ENCODE data around the gene NAP1L4.
A peak's percentile ranks its signal among the peaks of the same experiment; 100 is the strongest.

Gene NAP1L4, protein sequence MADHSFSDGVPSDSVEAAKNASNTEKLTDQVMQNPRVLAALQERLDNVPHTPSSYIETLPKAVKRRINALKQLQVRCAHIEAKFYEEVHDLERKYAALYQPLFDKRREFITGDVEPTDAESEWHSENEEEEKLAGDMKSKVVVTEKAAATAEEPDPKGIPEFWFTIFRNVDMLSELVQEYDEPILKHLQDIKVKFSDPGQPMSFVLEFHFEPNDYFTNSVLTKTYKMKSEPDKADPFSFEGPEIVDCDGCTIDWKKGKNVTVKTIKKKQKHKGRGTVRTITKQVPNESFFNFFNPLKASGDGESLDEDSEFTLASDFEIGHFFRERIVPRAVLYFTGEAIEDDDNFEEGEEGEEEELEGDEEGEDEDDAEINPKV

GRCh38 chr11:2992234-2992996 is at the start of gene NAP1L4:
TSS of gene NAP1L4 (minus strand) at chr11:2992329. CDS start at chr11:2979220, 13,109 bp downstream.
- DNase-seq = peak; percentile 98

- no peak for DNase-seq
Measured at GRCh38 chr11:3040881-3041280, 48.8 kb upstream of the NAP1L4 start.

DNA sequence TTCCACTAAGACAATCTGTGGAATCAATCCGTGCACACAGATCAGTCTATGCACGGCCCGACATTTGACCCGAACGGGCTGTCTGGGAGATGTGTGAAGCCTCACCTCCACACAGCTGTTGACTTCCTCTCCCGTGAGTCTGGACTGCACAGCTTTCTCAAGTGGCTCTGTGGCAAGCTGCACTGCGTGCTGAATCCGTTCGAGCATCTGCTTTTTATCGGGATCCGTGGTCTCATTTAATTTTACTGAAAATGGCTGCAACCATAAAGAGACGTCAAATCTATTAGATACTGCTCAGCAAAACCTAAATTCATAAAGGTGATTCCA is 45.8 kb upstream of the NAP1L4 start:
- DNase-seq = no peak

DNA sequence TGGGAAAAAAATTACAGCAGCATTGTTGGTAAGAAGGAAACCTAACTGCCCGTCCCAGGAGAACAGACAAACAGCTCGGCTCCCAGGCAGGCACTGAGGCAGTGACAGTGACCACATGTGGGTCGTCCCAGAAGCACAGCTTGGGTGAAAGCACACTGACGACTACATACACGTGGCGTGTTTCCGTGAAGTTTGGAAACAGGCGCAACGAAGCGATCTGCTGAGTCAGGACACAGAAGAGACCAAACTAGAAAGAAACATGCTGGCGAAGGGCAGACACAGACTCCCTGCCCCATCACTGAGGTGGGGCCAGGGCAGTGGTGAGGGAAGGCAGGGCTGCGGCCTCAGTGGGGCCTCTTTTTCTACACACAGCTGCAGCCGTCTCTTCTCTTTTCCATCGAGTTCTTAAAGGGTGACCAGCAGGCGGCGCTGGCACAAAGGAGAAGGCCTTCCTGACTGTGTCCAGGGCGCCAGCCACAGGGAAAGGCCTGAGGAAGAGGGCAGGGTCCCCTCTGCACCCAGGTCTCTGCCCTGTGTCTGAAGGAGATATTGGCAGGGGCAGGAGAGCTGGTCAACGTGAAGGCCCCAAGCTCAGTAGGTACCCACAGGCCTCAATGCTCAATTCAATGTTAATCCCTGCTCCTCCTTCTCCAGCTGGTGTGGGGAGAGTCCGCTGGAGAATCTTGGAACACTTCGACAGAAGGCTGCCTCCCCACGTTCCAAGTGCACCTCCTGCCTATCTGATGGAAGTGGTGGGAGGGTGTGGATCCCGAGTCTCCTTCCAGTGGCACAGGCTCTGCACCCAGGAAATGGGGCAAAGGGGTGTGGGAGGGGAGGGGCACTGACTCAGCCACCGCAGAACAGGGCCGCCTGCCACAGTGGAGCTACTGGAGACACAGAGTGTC is 45.2 kb upstream of the NAP1L4 start:
- DNase-seq = peak; percentile 40

- DNase-seq = no peak
Measured at GRCh38 chr11:3036419-3036818, 44.3 kb upstream of the NAP1L4 start.

GRCh38 chr11:3035333-3035732 is 43.2 kb upstream of the NAP1L4 start:
- no peak for DNase-seq

DNA sequence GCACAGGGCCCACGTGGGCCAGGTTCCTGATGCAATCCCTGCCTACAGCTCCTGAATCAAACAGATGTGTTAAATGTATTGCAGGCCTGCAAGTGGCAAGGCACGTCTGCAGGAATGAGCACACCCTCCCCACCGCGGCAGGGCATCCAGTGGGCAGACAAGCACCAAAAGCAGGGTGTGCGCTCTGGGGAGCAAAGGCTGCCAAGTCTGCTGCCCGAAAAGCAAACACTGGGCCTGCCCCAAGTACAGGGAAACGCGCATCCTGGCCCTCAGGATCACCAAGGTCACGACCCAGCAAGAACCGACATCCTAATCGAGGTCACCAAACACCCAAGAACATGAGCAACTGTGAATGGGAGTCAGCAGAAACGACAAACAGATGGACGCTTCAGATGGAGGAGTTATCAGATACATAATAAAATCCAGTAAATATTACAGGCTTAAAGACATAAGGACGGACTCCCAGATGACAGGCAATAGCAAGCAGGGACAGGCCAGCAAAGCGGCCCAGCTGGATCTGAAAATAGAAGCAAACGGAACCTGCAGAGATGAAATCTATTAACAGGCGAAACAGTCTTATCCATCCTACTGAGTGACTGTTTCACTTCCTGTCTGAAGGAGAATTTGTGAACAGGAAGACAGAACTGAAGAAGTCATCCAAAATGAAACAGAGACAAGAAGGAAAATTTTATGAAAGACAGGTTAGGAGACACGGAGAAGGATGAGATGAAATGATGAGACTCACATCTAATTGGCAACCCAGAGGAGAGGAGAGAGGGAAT is 38.4 kb upstream of the NAP1L4 start:
- no peak for DNase-seq

- DNase-seq = no peak
Measured at GRCh38 chr11:3028813-3029212, 36.7 kb upstream of the NAP1L4 start.

DNA sequence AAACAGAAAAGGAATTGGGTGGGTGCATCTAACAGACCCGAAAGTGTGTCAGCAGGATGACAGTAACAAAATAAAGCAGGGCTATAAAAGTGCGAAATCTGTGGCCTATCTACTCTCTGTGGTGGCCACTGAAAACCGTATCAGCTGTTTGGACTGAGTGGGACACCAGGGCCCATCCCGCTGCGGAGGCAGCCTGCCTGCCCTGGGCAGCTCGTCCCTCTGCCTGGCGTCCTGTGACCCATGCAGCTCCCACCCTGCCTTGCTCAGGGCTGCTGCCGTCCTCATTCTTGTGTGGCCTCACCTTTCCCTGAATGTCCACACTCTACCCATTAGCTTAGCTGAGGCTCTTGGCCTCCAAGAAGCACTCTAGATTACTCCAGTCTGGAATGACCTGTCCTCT is 34.7 kb upstream of the NAP1L4 start:
- DNase-seq = no peak

GRCh38 chr11:3022982-3023381 is 30.9 kb upstream of the NAP1L4 start:
- no peak for DNase-seq

GRCh38 chr11:3022300-3022967 is 30.3 kb upstream of the NAP1L4 start:
- DNase-seq = no peak

DNA sequence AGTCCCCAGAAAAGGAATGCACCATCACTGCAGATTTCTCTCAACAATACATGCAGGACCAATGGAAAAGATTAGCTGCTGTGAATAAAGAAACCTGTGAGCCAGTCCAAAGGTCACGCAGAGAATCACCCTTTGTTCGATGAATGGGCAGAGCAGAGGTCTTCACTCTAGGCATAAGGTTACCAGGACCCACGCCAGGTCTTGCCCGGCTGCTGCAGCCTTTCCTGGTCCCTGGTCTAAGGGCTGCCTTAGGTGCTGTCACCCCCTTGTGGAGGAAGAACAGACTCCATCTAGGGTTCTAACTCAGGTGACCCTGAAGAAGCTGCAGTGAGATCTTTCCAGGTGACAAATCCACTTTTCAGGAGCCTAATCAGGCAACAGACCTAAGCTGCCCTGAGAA is 29.0 kb upstream of the NAP1L4 start:
- no peak for DNase-seq

DNA sequence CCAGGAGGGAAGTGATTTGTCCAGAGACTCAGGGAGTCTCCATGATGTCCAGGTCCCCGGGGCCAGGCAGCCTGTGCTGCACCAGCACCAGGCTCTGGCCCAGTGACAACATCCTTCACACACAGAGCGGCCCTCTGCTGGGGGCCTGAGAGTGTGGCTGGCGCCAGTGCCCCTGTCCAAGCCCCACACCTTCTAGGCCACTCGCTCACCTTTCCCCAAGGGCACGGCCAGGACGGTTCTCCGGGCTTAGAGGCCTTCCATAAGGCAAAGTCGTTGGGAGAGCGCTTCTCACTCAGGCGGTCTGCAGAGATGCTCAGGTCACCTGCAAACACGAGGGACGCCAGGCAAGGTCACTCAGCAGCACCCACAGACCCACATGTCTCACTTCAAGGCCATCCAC is 27.9 kb upstream of the NAP1L4 start:
- no peak for DNase-seq

- no peak for DNase-seq
Measured at GRCh38 chr11:3018596-3018995, 26.5 kb upstream of the NAP1L4 start.

- DNase-seq = no peak
Measured at GRCh38 chr11:3016861-3017260, 24.7 kb upstream of the NAP1L4 start.

DNA sequence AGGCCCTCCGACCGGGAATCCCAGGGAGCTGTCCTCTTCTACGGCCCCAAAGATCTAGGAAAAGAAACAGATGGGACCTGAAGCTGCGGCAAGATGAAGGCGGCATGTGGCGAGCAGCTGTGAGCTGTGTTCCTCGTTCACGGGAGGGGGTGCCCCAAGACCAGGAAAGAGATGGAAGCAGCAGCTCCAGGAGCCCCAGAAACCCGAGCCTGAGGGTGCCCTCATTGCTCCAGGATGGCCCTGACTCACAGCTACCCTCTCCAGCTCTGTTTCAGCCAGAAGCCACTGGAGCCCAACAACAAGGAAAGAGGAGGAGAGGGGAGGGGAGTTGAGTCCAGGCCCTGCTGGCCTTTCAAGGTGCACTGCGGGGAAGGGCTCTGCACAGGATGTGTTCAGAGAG is 23.7 kb upstream of the NAP1L4 start:
- no peak for DNase-seq

- no peak for DNase-seq
Measured at GRCh38 chr11:3014943-3015342, 22.8 kb upstream of the NAP1L4 start.

DNA sequence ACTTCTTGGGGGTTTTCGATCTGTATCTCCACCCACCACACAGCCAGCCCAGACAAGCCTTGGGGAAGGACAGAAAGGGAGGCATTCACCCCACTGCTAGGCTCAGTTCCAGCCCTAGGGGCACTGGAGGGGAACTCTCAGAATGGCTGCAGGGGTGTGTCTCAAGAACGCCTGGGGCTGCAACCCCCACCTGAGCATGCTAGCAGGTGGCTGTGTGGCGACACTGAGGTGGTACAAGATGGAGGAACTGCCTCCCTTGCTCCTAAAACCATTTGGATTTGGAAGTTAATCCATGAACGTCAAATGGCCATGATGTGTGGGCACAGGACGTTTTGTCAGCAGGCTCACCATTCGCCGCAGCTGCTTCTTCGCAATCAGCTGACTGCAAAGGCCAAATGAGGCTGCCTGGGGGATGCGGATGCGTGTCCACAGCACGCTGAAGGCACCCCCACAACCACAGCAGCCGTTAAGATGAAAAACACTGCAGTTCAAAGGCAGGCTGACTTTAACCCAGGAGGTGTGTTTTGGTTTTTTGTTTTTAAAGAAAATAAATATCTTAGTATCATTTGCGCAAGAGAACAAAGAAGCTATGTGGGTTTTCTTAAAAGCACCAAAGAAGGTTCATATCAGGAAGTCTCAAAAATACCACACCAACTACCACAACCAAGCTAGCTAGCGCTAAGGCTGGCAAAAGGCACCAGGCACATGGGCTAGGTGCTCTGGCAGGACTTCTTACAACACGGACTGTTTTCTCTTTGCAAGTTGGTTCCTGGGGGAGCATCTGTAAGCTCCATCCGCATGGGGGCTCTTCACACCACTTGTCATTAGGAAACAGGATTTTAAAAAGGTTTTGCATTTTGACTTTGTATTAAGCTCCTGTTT is 22.2 kb upstream of the NAP1L4 start:
- DNase-seq = peak; percentile 35

- no peak for DNase-seq
Measured at GRCh38 chr11:3011891-3012885, 20.1 kb upstream of the NAP1L4 start.

Data from stimulated activated CD4-positive, alpha-beta T cell treated with anti-CD3 and anti-CD28 coated beads, Interleukin-4, amount 100 ng/mL, for 1 hour (primary cell).